NCI-H2029 treated with DMSO at 0.1 percent for 48 hours (cell line): ENCODE measurements around the gene PATE1.

ENCODE experiments used
- DNase-seq: peaks from one replicate; lab custom pipeline; 2025; lab: John Stamatoyannopoulos, UW

PATE1 gene

GRCh38 chr11:125790825-125791224 is 44.7 kb downstream of the PATE1 start:
- DNase-seq = no peak

- DNase-seq = no peak
These were observed 51.6 kb downstream of the PATE1 start for GRCh38 chr11:125797641-125798040.
